MCF 10A (cell line): ENCODE results near the gene ATP6V1B1. TPM values are rescaled to one million over a fixed set of nuclear protein-coding genes. Genes with fewer than 3 reads are reported as not detected.

Source experiments
- BruUV-seq: library from RNA; stranded (reverse); fragments of 400-500 nt; replicated peaks from 2 replicates; lab custom pipeline; 2021; lab: Mats Ljungman, UMichigan
- CTCF ChIA-PET: fragments of 300-600 bp; sonication (Branson Sonifier 250); formaldehyde crosslinking; extraction: SDS; loops from one replicate; lab custom pipeline; 2021; ENCODE audit warnings: antibody characterized with exemption, inconsistent platforms; lab: Yijun Ruan, JAX
- POLR2A ChIA-PET: fragments of 300-600, 350-650 bp; sonication (Branson Sonifier 250); formaldehyde crosslinking; extraction: SDS; loops from one replicate; lab custom pipeline; 2020; ENCODE audit warnings: antibody characterized with exemption, inconsistent platforms; lab: Yijun Ruan, JAX
- DNase-seq: peaks from one replicate; pipeline ENCODE4 v3.0.0-alpha.2; 2018; ENCODE audit not compliant: unreplicated experiment
- H3K27ac Mint-ChIP-seq: one replicate; pipeline ENCODE4 v1.8.0; 2022; ENCODE audit warnings: mild to moderate bottlenecking, low read depth, mixed read lengths; ENCODE audit not compliant: unreplicated experiment
- H3K27me3 Mint-ChIP-seq: one replicate; pipeline ENCODE4 v1.8.0; 2022; ENCODE audit warnings: mixed read lengths; ENCODE audit not compliant: insufficient read depth, unreplicated experiment
- H3K36me3 Mint-ChIP-seq: one replicate; pipeline ENCODE4 v1.8.0; 2022; ENCODE audit warnings: mild to moderate bottlenecking, moderate library complexity, mixed read lengths; ENCODE audit not compliant: insufficient read depth, unreplicated experiment
- H3K4me1 Mint-ChIP-seq: one replicate; pipeline ENCODE4 v1.8.0; 2022; ENCODE audit warnings: mixed read lengths; ENCODE audit not compliant: insufficient read depth, unreplicated experiment
- H3K4me3 Mint-ChIP-seq: one replicate; pipeline ENCODE4 v1.8.0; 2022; ENCODE audit warnings: mild to moderate bottlenecking, moderate library complexity, mixed read lengths; ENCODE audit not compliant: unreplicated experiment
- H3K9me3 Mint-ChIP-seq: one replicate; pipeline ENCODE4 v1.8.0; 2022; ENCODE audit warnings: mixed read lengths; ENCODE audit not compliant: unreplicated experiment
- intact Hi-C: fragments of 100-400 bp; cut with micrococcal nuclease; formaldehyde crosslinking; loops from 2 replicates; pipeline ENCODE4 v1.14.1; 2022
- total RNA-seq: library from RNA; stranded (reverse); gene quantifications from 2 replicates; pipeline ENCODE4 v1.2.3, GENCODE V29; 2022
- TF ChIP-seq, protein P1 (sequence below): fragments of 200-600 bp; IDR thresholded peaks from one replicate; pipeline ENCODE4 v1.8.0; 2022; ENCODE audit warnings: antibody characterized with exemption, mild to moderate bottlenecking; ENCODE audit not compliant: unreplicated experiment

The ATP6V1B1 gene
- total RNA-seq, 1 experiment from 2014 or later: not detected

GRCh38 chr2:70932631-70933230, 3.0 kb upstream of the ATP6V1B1 start:
- TF ChIP-seq, protein P1, sequence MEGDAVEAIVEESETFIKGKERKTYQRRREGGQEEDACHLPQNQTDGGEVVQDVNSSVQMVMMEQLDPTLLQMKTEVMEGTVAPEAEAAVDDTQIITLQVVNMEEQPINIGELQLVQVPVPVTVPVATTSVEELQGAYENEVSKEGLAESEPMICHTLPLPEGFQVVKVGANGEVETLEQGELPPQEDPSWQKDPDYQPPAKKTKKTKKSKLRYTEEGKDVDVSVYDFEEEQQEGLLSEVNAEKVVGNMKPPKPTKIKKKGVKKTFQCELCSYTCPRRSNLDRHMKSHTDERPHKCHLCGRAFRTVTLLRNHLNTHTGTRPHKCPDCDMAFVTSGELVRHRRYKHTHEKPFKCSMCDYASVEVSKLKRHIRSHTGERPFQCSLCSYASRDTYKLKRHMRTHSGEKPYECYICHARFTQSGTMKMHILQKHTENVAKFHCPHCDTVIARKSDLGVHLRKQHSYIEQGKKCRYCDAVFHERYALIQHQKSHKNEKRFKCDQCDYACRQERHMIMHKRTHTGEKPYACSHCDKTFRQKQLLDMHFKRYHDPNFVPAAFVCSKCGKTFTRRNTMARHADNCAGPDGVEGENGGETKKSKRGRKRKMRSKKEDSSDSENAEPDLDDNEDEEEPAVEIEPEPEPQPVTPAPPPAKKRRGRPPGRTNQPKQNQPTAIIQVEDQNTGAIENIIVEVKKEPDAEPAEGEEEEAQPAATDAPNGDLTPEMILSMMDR: no peak
- no TSS peak for BruUV-seq
- intact Hi-C loops: no loop called here
- no peak for DNase-seq
- Mint-ChIP-seq H3K27me3 (peaks cover 16% of the 10 kb centered on the region), H3K27ac (no peak overlapping the region), H3K4me3 (no peak overlapping the region), H3K36me3 (peaks cover 6% of the 10 kb centered on the region), H3K9me3 (no peaks in the 10 kb centered on the region), H3K4me1 (peaks cover 6% of the 10 kb centered on the region)
- ChIA-PET POLR2A (interaction anchor here (0.6 kb wide), 1 partner anchor 9 kb away, joined by 3 read pairs; no protein-coding TSS in a partner anchor), CTCF (interaction anchor here (0.7 to 5.3 kb wide), 3 partner anchors 10 to 14 kb away, joined by 3 to 44 read pairs (median 7); no protein-coding TSS in a partner anchor)

GRCh38 chr2:70934981-70935380, 719 bp upstream of the ATP6V1B1 start:
- Mint-ChIP-seq H3K27ac (no peak overlapping the region), H3K9me3 (no peaks in the 10 kb centered on the region), H3K4me1 (peaks cover 6% of the 10 kb centered on the region), H3K4me3 (no peak overlapping the region), H3K27me3 (peaks cover 16% of the 10 kb centered on the region), H3K36me3 (peaks cover 6% of the 10 kb centered on the region)
- intact Hi-C loops: no loop called here
- BruUV-seq: no TSS peak
- no peak for DNase-seq
- ChIA-PET CTCF (interaction anchor here (1.8 to 5.3 kb wide), 2 partner anchors 12 to 63 kb away, joined by 8 to 44 read pairs; no protein-coding TSS in a partner anchor), POLR2A (no interaction called here)
- TF ChIP-seq, protein P1: no peak

- Mint-ChIP-seq H3K4me3 (no peak overlapping the region), H3K27ac (no peak overlapping the region), H3K27me3 (peaks cover 16% of the 10 kb centered on the region), H3K36me3 (peaks cover 6% of the 10 kb centered on the region), H3K4me1 (peaks cover 6% of the 10 kb centered on the region), H3K9me3 (no peaks in the 10 kb centered on the region)
- ChIA-PET CTCF (interaction anchor here (1.3 to 5.3 kb wide), 3 partner anchors 11 to 65 kb away, joined by 3 to 44 read pairs (median 8); no protein-coding TSS in a partner anchor), POLR2A (interaction anchor here (0.6 kb wide), 2 partner anchors 123 to 132 kb away, joined by 3 read pairs; partner anchors contain the start of gene NAGK)
- TF ChIP-seq, protein P1: no peak
- BruUV-seq: no TSS peak
- intact Hi-C loops: no loop called here
- DNase-seq: no peak
Measured at GRCh38 chr2:70936165-70936978, 672 bp downstream of the ATP6V1B1 start.
